ENCODE measurements around the gene FAM171A1.
"Not testable (repeated sequence)": the region's sequence is repeated elsewhere in the genome, so short reads cannot be mapped to it uniquely, and the experiment has no call there.

DNA sequence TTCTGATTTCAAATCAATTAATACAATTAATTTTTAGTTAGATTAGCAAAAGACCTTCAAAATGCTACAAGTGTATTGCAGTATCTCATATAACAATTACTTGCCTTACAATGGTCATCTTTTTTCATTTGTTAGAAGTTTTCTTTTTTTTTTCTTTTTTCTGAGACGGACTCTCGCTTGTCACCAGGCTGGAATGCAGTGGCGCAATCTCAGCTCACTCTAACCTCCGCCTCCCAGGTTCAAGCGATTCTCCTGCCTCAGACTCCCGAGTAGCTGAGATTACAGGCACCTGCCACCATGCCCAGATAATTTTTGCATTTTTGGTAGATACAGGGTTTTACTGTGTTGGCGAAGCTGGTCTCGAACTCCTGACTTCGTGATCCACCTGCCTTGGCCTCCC is 95.0 kb downstream of the FAM171A1 start:
- TF ChIP-seq TAF1, POLR2A, POLR2AphosphoS5, SPI1 (IDR thresholded peaks at IDR 0.05; ENCODE audit: low read depth, low read length): not testable (repeated sequence)

Data from GM12891 (cell line).